SK-MEL-5 (cell line): Measurements from ENCODE around the gene PHYHD1. TPM values are rescaled to one million over a fixed set of nuclear protein-coding genes. Genes with fewer than 3 reads are reported as not detected.
"Not testable (repeated sequence)": the region's sequence is repeated elsewhere in the genome, so short reads cannot be mapped to it uniquely, and the experiment has no call there.

Source experiments
- DNase-seq: peaks from one replicate; pipeline ENCODE4 v3.0.0-alpha.2; 2016; ENCODE audit warnings: low read depth, low spot score
- in situ Hi-C: cut with HindIII; loops from 2 replicates; pipeline ENCODE4 v1.10.0; 2016; ENCODE audit warnings: low sequenced_read_pairs, high pct_unique_total_duplicates, low pct_unique_long_range_greater_than_20kb
- total RNA-seq: library from RNA; depleted of rRNA; stranded (reverse); fragments of >200 nt; shearing (Covaris generic); gene quantifications from 2 replicates; pipeline ENCODE4 v1.2.3, GENCODE V29; 2014; rRNA removed

Gene PHYHD1
- total RNA-seq, 1 experiment from 2014 or later: 5.2 TPM

- no peak for DNase-seq
- in situ Hi-C loops: no loop called here
Observed at GRCh38 chr9:128943832-128944620, 23.2 kb downstream of the PHYHD1 start.

DNA sequence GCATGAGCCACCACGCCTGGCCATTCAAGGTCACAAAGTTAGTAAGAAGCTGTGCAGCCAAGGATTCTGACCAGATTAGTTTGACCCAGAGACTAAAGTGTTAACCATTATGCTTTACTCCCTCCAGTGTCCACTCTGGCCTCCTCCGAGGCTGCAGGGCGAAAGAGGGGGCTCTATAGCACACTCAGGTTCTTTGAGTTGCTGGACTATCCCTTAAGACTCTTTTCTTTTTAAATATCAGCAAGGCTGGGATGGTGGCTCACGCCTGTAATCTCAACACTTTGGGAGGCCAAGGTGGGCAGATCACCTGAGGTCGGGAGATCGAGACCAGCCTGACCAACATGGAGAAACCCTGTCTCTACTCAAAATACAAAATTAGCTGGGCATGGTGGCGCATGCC, 24.2 kb downstream of the PHYHD1 start:
- in situ Hi-C loops: not testable (repeated sequence)

DNA sequence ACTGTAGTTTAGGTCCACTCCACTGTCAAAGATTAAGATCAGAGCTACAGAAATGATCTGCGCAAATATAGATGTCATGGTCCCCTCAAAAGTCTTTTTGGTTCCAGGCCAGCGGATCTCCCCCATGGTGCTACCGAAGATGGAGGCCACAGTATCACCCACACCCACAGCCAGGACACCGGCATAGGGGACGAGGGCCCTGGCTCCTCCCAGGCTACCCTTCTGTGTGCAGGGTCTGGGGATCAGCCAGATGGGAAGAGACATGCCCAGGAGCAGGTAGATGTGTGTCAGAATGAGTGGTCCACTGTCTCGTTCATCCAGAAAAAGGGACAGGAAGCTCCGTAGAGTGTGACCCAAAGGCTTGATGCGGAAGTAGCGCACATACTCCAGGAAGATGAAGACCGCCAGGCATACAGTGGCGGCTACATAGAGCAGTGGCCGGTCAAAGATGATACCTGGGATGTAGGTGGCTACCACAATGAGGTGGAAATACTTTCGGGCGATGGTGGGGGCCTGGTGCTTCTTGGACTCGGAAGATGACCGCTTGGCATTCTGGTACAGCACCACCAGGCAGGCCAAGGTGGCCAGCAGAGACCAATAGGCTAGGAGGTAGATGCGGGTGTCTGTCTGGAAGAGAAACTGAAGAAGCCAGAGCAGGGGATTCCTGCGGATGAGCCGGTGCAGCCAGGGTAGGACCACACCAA, 25.2 kb downstream of the PHYHD1 start:
- in situ Hi-C loops: no loop called here
- DNase-seq: no peak

More for the DNA sequence above, 24.2 kb downstream of the PHYHD1 start:
- DNase-seq: not testable (repeated sequence)

DNA sequence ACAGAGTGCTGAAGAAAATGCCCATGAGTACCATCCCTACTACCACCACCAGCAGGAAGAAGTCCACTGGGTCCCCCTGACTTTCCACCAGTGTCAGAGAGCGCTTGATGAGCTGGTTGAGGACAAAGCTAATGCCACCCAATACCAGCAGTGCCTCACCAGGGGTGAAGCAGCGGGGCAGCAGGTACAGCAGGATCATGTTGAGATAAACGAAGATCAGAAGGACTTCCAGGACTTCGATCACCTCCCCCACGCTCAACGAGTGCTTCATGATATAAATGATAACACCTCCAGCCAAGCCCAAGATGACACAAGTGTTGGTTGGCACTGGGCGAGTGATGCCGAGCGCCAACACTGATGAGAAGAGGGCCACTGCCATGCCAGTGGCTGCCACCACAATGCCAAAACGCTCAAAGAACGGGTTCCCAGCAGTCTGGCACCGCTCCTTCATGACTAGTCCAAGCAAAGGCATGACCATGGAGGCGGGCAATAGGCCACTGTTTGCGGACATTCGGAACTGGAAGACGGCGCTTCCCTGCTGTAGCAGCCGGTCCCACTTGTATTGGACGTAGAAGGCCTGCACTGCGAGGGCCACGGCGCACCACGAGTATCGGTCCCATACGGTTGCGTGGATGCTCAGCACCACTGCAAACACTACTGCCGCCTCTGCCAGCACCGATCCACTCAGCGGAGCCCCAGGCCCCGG, 25.9 kb downstream of the PHYHD1 start:
- in situ Hi-C loops: no loop called here
- DNase-seq: no peak

DNA sequence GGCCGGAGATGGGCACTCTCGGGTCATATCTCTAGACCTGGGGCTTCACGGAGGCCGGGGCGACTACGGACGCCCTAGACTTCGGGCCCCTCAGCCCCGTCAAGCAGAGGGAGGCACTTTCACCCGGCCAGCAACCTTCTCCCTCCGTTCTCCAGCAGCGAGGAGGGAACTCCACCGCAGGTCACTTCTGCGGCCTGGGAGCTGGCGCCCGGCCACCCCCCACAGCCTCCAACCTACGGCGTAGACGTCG, 26.4 kb downstream of the PHYHD1 start:
- in situ Hi-C loops: no loop called here
- no peak for DNase-seq

DNA sequence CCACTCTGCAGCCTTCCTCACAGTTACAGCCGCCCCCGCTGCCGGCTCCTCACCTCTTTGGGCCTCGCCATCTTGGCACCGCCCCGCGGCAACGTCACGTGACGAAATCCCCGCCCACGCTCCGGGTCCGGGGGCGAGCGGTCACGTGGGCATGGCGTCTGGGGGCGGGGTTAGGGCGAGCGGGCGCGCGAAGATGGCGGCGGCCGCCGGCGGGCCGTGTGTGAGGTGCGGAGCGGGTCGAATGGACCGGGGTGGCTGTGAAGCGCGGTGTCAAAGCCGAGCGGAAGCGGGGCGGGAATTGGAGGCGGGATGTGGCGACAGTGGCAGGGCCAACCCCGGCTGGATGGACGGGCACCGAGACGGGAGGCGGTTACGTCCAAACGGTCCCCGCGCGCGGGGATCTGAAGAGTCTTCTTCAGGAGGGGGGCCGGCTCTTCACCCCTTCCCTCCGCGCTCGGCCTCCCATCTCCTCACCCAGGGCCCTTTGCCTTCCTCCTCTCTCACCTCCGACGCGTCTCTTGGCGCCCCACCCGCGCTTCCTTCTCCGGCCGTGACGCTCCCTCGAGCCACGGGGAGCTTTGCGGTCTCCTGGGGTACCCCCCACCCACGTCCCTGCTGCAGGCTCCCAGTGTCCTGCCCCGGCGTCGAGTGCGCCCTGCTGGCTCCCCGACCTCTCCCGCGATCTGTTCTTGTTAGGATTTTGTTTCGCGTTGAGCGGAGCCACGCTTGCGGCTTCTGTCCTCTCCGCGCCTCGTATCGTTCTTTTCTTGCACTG, 26.9 kb downstream of the PHYHD1 start, which contains the start of the genes DOLK and NUP188:
Gene DOLK (minus strand): TSS at position 77 of the 775 bp plus-strand sequence. CDS start 300 bp downstream, outside the sequence.
Gene NUP188 (plus strand): TSS at position 173 of the 775 bp plus-strand sequence. CDS start 21 bp downstream, at position 194.
- in situ Hi-C loops: no loop called here

GRCh38 chr9:128961403-128961802, 40.6 kb downstream of the PHYHD1 start:
- DNase-seq, in situ Hi-C loops: not testable (repeated sequence)

More for the DNA sequence above, 26.9 kb downstream of the PHYHD1 start, which contains the start of the genes DOLK and NUP188:
- DNase-seq: peak; percentile 89

- in situ Hi-C loops: no loop called here
- DNase-seq: no peak
Observed at GRCh38 chr9:128969491-128969890, 48.7 kb downstream of the PHYHD1 start.

DNA sequence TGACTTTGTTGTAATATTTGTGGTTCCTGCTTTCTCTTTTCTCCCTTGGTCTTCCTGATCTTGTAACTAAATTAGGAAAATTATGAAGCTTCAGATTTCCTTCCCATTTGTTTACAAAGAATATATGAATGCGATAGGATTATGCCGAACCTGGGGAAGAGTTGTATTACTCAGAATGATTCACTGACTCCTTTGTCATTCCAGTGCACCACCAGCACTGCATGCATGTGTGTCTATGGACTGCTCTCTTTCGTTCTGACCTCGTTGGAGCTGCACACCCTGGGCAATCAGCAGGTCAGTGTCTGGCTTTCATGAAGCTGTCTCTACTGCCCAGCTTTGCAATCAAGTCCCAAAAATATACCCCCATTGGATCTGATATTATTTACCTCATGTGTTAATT, 52.2 kb downstream of the PHYHD1 start:
- in situ Hi-C loops: no loop called here
- DNase-seq: no peak

DNA sequence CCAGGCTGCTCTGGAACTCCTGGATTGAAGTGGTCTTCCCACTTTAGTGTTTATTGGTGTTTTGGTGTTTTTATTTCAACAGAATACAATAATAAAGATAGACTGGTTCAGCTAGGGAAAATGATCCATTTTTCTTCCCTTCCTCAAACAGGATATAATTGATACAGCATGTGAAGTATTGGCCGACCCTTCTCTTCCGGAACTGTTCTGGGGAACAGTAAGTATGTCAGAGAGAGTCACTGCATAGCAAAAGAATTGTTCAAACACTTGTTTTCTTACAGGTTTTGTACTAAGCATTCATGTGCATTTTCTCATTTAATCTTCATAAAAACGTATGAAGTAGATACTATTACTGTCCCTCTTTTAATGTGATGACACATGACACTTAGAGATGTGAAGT, 58.3 kb downstream of the PHYHD1 start:
- in situ Hi-C loops: no loop called here
- no peak for DNase-seq

- DNase-seq: no peak
- in situ Hi-C loops: no loop called here
Observed at GRCh38 chr9:128983536-128983935, 62.8 kb downstream of the PHYHD1 start.

DNA sequence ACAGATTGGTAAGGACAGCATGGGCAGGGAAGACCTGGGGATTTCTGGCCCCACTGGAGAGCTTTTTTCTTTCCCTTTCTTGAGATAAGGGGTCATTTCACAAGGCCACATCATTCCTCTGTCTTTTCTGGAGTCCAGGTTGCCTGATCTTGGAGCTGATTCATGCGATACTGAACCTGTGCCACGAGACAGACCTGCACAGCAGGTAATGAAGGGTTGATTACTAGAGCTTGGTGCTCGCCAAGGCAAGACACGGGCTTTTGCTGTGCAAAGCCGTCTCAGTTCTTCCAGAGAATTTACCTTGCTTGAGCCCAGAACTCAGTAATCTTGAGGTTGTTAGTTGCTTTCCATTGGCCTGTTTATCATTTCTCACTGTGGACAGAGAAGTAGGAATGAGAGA, 65.9 kb downstream of the PHYHD1 start:
- DNase-seq: no peak
- in situ Hi-C loops: no loop called here

- DNase-seq: no peak
- in situ Hi-C loops: no loop called here
Observed at GRCh38 chr9:128987805-128988204, 67.0 kb downstream of the PHYHD1 start.

Other genes starting within 250 kb of the PHYHD1 start
- gene SET, start 231.8 kb upstream of the PHYHD1 start, total RNA-seq: 797 and 827 TPM in 2 replicates
- gene PKN3, start 218.5 kb upstream of the PHYHD1 start, total RNA-seq: 3.2 and 4.4 TPM in 2 replicates
- 65.2 and 74.1 TPM in 2 replicates for gene ZDHHC12, start 196.9 kb upstream of the PHYHD1 start, total RNA-seq
- 14.3 and 14.4 TPM in 2 replicates for gene ZER1, start 149.1 kb upstream of the PHYHD1 start, total RNA-seq
- 10.5 and 12.0 TPM in 2 replicates for gene TBC1D13, start 133.7 kb upstream of the PHYHD1 start, total RNA-seq
- 24.6 and 26.2 TPM in 2 replicates for gene ENDOG, start 102.5 kb upstream of the PHYHD1 start, total RNA-seq
- gene SPOUT1, start 91.2 kb upstream of the PHYHD1 start, total RNA-seq: 39.6 and 40.3 TPM in 2 replicates
- 7.4 and 7.5 TPM in 2 replicates for gene KYAT1, start 39.0 kb upstream of the PHYHD1 start, total RNA-seq
- gene LRRC8A, start 38.8 kb upstream of the PHYHD1 start, total RNA-seq: 36.0 and 38.3 TPM in 2 replicates
- 40.1 and 41.7 TPM in 2 replicates for gene DOLK, start 26.6 kb downstream of the PHYHD1 start, total RNA-seq
- 33.9 and 35.2 TPM in 2 replicates for gene NUP188, start 26.7 kb downstream of the PHYHD1 start, total RNA-seq
- 24.4 and 28.3 TPM in 2 replicates for gene SH3GLB2, start 107.3 kb downstream of the PHYHD1 start, total RNA-seq
- gene MIGA2, start 115.6 kb downstream of the PHYHD1 start, total RNA-seq: 13.7 TPM in 2 replicates
- 12.4 and 12.9 TPM in 2 replicates for gene DOLPP1, start 160.1 kb downstream of the PHYHD1 start, total RNA-seq
- gene CRAT, start 189.8 kb downstream of the PHYHD1 start, total RNA-seq: 9.4 and 12.7 TPM in 2 replicates
- gene PTPA, start 190.4 kb downstream of the PHYHD1 start, total RNA-seq: 88.1 and 95.8 TPM in 2 replicates